OCI-LY7 (cell line): ENCODE results near the gene EIF5AL1. TPM values are rescaled to one million over a fixed set of nuclear protein-coding genes. Genes with fewer than 3 reads are reported as not detected.
"Not testable (repeated sequence)": the region's sequence is repeated elsewhere in the genome, so short reads cannot be mapped to it uniquely, and the experiment has no call there.

Experiments
- BruUV-seq: library from RNA; stranded (reverse); fragments of 400-500 nt; replicated peaks from 2 replicates; lab custom pipeline; 2021; lab: Mats Ljungman, UMichigan
- CTCF ChIA-PET: fragments of 300-600 bp; sonication (Branson Sonifier 250); formaldehyde crosslinking; loops from one replicate; lab custom pipeline; 2022; ENCODE audit warnings: antibody characterized with exemption; ENCODE audit not compliant: unreplicated experiment; lab: Charles Lee
- POLR2A ChIA-PET: fragments of 300-600 bp; sonication (Branson Sonifier 250); formaldehyde crosslinking; loops from one replicate; lab custom pipeline; 2022; ENCODE audit warnings: antibody characterized with exemption; lab: Charles Lee
- DNase-seq: peaks from one replicate; pipeline ENCODE4 v3.0.0-alpha.2; 2015; ENCODE audit warnings: low spot score
- H2AFZ ChIP-seq: fragments of 200-600 bp; sonication (generic), shearing (Covaris generic); 2 replicates; pipeline ENCODE4 v1.6.1; 2014; ENCODE audit warnings: mild to moderate bottlenecking, antibody characterized with exemption, low read length, moderate library complexity
- H3K27ac ChIP-seq: fragments of 200-600 bp; sonication (generic); 2 replicates; pipeline ENCODE4 v1.5.1; 2014; ENCODE audit warnings: mixed run types, low read depth, mild to moderate bottlenecking, moderate library complexity, low read length, inconsistent platforms; ENCODE audit not compliant: poor library complexity, severe bottlenecking
- H3K36me3 ChIP-seq: fragments of 200-600 bp; sonication (generic); 2 replicates; pipeline ENCODE4 v1.6.1; 2014; ENCODE audit warnings: mild to moderate bottlenecking, antibody characterized with exemption, low read length, moderate library complexity, mixed read lengths; ENCODE audit not compliant: insufficient read depth
- H3K4me1 ChIP-seq: fragments of 200-600 bp; sonication (generic); 2 replicates; pipeline ENCODE4 v1.5.1; 2014; ENCODE audit warnings: mild to moderate bottlenecking, low read length; ENCODE audit not compliant: insufficient read depth, poor library complexity, severe bottlenecking
- H3K4me2 ChIP-seq: fragments of 200-600 bp; sonication (generic); 2 replicates; pipeline ENCODE4 v1.6.1; 2014; ENCODE audit warnings: mild to moderate bottlenecking, low read length
- H3K4me3 ChIP-seq: fragments of 200-600 bp; sonication (generic); 2 replicates; pipeline ENCODE4 v1.5.1; 2014; ENCODE audit warnings: mild to moderate bottlenecking, low read depth, low read length; ENCODE audit not compliant: poor library complexity, severe bottlenecking
- H3K79me2 ChIP-seq: fragments of 200-600 bp; sonication (generic); 2 replicates; pipeline ENCODE4 v1.6.1; 2016; ENCODE audit warnings: low read depth, mild to moderate bottlenecking, low read length, moderate library complexity, mixed read lengths; ENCODE audit not compliant: insufficient read depth
- H3K9me2 ChIP-seq: fragments of 200-600 bp; sonication (generic); 2 replicates; pipeline ENCODE4 v1.6.1; 2016; ENCODE audit warnings: mild to moderate bottlenecking, low read length, mixed read lengths; ENCODE audit not compliant: insufficient read depth
- H3K9me3 ChIP-seq: fragments of 200-600 bp; sonication (generic); 2 replicates; pipeline ENCODE4 v1.6.1; 2014; ENCODE audit warnings: mild to moderate bottlenecking, mixed run types, low read length, mixed read lengths
- H4K20me1 ChIP-seq: fragments of 200-600 bp; sonication (generic); 2 replicates; pipeline ENCODE4 v1.6.1; 2014; ENCODE audit warnings: mild to moderate bottlenecking, antibody characterized with exemption, low read length, moderate library complexity, mixed read lengths; ENCODE audit not compliant: insufficient read depth
- CTCF ChIP-seq: fragments of 200-600 bp; sonication (generic); conservative IDR thresholded peaks from 2 replicates; pipeline ENCODE4 v1.5.1; 2014; ENCODE audit warnings: mild to moderate bottlenecking, antibody characterized with exemption, low read length, moderate library complexity, mixed read lengths
- EZH2phosphoT487 ChIP-seq: fragments of 200-600 bp; sonication (generic); IDR thresholded peaks from 2 replicates; pipeline ENCODE4 v1.6.1; 2018; ENCODE audit warnings: low read depth, borderline replicate concordance, mild to moderate bottlenecking, mixed run types, antibody characterized with exemption, low read length, moderate library complexity, mixed read lengths
- intact Hi-C: fragments of 100-400 bp; cut with micrococcal nuclease; formaldehyde crosslinking; loops from one replicate; pipeline ENCODE4 v1.10.0; 2022; ENCODE audit not compliant: unreplicated experiment
- total RNA-seq, 2 experiments: library from RNA; depleted of rRNA in 1 of 2; stranded (reverse); fragments of >200 nt in 1 of 2; shearing (Covaris generic) in 1 of 2; gene quantifications; 2 replicates each; pipeline ENCODE4 v1.2.3, GENCODE V29; 2014 to 2022

Gene EIF5AL1
- total RNA-seq, 2 experiments from 2014 or later = 0.38 to 1.5 TPM

GRCh38 chr10:79547973-79548372 is 35.6 kb downstream of the EIF5AL1 start:
- H3K9me3 ChIP-seq = no peaks in the 10 kb centered on the region
- no peaks in the 10 kb centered on the region for H3K36me3 ChIP-seq
- no peak overlapping the region for H2AFZ ChIP-seq
- no peaks in the 10 kb centered on the region for H4K20me1 ChIP-seq
- no peaks in the 10 kb centered on the region for H3K9me2 ChIP-seq
- DNase-seq = no peak
- intact Hi-C loops = no loop called here
- H3K79me2 ChIP-seq = no peaks in the 10 kb centered on the region
- ChIA-PET CTCF (no interaction called here), POLR2A (no interaction called here)
- H3K27ac ChIP-seq = no peak overlapping the region
- H3K4me1 ChIP-seq = no peaks in the 10 kb centered on the region
- no peak overlapping the region for H3K4me3 ChIP-seq
- no peak for TF ChIP-seq CTCF
- TF ChIP-seq EZH2phosphoT487 = no peak
- BruUV-seq = no TSS peak
- no peak overlapping the region for H3K4me2 ChIP-seq

GRCh38 chr10:79552143-79552542 is 39.8 kb downstream of the EIF5AL1 start:
- no peak overlapping the region for H3K27ac ChIP-seq
- POLR2A ChIA-PET = no interaction called here
- BruUV-seq = no TSS peak
- CTCF ChIA-PET = no interaction called here
- H4K20me1 ChIP-seq = no peaks in the 10 kb centered on the region
- H3K9me2 ChIP-seq = no peaks in the 10 kb centered on the region
- no peak overlapping the region for H2AFZ ChIP-seq
- DNase-seq = no peak
- no peak overlapping the region for H3K4me2 ChIP-seq
- H3K4me3 ChIP-seq = no peak overlapping the region
- no peak for TF ChIP-seq CTCF
- TF ChIP-seq EZH2phosphoT487 = no peak
- H3K79me2 ChIP-seq = no peaks in the 10 kb centered on the region
- H3K9me3 ChIP-seq = no peaks in the 10 kb centered on the region
- no peaks in the 10 kb centered on the region for H3K4me1 ChIP-seq
- intact Hi-C loops = no loop called here
- no peaks in the 10 kb centered on the region for H3K36me3 ChIP-seq

- Histone ChIP-seq H3K4me3 (no peak overlapping the region), H4K20me1 (no peaks in the 10 kb centered on the region), H3K4me2 (no peak overlapping the region), H2AFZ (no peak overlapping the region), H3K9me3 (no peaks in the 10 kb centered on the region), H3K36me3 (no peaks in the 10 kb centered on the region), H3K27ac (no peak overlapping the region), H3K79me2 (no peaks in the 10 kb centered on the region), H3K4me1 (no peaks in the 10 kb centered on the region), H3K9me2 (no peaks in the 10 kb centered on the region)
- no peak for DNase-seq
- TF ChIP-seq CTCF (no peak), EZH2phosphoT487 (no peak)
- ChIA-PET CTCF (no interaction called here), POLR2A (interaction anchor here (0.6 kb wide), 1 partner anchor 13 kb away, joined by 3 read pairs; no protein-coding TSS in a partner anchor)
- no TSS peak for BruUV-seq
- intact Hi-C loops = no loop called here
These were observed 43.3 kb downstream of the EIF5AL1 start for GRCh38 chr10:79555354-79556309.

GRCh38 chr10:79556961-79557360 is 44.6 kb downstream of the EIF5AL1 start:
- H3K79me2 ChIP-seq, intact Hi-C loops, BruUV-seq: not testable (repeated sequence)

More at GRCh38 chr10:79556961-79557360, 44.6 kb downstream of the EIF5AL1 start:
- H3K27ac ChIP-seq, H3K4me1 ChIP-seq, H3K4me3 ChIP-seq, H3K9me2 ChIP-seq, H3K36me3 ChIP-seq, POLR2A ChIA-PET, CTCF ChIA-PET, H3K4me2 ChIP-seq, H4K20me1 ChIP-seq, H3K9me3 ChIP-seq, DNase-seq, H2AFZ ChIP-seq: not testable (repeated sequence)
